GM12864 (cell line): Measurements from ENCODE around the gene UROC1.

Source experiments
- DNase-seq: peaks from one replicate; pipeline ENCODE4 v3.0.0-alpha.2; 2011; ENCODE audit warnings: low read depth
- H3K4me3 ChIP-seq: 2 replicates; pipeline ENCODE4 v1.5.1; 2011; ENCODE audit warnings: mild to moderate bottlenecking, low read depth, low read length, control low read depth
- TF ChIP-seq, protein P1 (sequence below): IDR thresholded peaks from 2 replicates; pipeline ENCODE4 v1.5.1; 2011; ENCODE audit warnings: low read depth, mild to moderate bottlenecking, moderate library complexity, low read length, control low read depth, inconsistent platforms; ENCODE audit errors: missing control alignments

The UROC1 gene

DNA sequence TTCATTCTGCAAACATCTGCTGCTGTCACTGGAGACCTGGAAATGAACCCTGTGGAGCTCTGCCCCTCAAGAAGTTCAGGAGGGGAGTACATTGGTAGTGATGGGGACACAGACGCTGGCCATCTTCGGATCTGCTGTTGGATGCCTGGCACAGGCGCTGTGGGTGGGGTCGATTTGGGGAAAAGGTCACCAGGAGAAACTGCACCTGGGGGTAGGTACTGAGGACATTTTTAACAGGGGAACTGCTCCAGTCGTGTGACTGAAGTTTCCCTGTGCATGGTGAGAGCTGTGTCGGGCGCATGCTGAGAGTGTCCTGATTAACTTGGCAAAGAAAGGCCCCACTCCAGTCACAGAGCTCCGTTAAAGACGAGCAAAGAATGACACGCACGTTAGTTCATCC lies 3.4 kb downstream of the UROC1 start:
- no peak for DNase-seq
- TF ChIP-seq, protein P1, sequence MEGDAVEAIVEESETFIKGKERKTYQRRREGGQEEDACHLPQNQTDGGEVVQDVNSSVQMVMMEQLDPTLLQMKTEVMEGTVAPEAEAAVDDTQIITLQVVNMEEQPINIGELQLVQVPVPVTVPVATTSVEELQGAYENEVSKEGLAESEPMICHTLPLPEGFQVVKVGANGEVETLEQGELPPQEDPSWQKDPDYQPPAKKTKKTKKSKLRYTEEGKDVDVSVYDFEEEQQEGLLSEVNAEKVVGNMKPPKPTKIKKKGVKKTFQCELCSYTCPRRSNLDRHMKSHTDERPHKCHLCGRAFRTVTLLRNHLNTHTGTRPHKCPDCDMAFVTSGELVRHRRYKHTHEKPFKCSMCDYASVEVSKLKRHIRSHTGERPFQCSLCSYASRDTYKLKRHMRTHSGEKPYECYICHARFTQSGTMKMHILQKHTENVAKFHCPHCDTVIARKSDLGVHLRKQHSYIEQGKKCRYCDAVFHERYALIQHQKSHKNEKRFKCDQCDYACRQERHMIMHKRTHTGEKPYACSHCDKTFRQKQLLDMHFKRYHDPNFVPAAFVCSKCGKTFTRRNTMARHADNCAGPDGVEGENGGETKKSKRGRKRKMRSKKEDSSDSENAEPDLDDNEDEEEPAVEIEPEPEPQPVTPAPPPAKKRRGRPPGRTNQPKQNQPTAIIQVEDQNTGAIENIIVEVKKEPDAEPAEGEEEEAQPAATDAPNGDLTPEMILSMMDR = no peak
- H3K4me3 ChIP-seq = no peak overlapping the region

DNA sequence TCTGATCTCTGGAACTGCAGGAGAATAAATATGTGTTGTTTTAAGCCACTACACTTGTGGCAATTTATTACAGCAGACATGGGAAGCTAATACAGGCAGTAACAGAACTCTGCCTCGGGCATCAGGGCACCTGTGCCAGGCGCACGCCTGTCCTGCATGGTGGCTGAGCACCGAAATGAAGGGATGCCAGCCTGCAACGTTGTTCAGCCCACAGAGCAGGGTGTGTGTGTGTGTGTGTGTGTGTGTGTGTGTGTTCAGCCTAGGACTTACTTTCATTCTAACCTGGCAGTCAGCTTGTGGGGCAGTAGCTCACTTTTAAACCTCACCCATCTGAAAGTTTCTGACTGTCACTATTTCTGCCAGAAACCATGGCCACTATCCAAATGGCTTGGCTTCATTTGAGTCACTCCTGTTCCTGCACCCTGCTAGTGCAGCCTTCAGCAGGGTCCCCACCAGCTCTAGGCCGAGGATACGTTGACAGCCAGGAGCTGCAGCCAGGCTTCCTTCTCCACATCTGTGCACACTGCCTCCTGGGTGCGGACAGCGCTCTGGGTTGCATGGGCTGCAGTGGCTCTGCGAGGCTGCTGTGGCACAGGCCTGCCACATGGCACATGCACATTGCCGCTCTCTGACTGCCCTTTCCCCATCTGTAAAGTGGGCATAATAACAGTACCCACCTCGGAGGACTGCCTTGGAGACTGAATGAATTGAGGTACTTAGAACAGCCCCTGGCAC lies 4.5 kb downstream of the UROC1 start:
- TF ChIP-seq, protein P1 = no peak
- no peak for DNase-seq
- no peak overlapping the region for H3K4me3 ChIP-seq

DNA sequence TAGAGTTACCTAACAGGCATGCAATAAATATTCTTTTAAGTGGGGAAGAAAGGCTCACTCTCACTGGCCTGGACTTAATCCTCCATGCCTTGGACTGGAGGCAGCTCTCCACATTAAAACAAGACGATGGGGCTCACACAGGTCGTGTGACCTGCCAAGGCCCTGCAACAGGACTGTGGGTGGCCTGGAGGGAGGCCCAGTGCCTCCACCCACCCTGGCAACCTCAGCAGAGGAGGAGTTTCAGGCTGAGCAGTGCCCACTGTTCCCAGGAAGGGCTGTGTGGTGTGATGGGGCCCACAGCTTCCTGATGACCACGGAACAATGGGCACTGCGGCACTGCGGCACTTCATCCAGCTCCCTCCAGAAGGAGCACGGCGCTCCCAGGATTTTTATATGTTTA lies 5.5 kb downstream of the UROC1 start:
- TF ChIP-seq, protein P1 = no peak
- no peak overlapping the region for H3K4me3 ChIP-seq
- DNase-seq = no peak

DNA sequence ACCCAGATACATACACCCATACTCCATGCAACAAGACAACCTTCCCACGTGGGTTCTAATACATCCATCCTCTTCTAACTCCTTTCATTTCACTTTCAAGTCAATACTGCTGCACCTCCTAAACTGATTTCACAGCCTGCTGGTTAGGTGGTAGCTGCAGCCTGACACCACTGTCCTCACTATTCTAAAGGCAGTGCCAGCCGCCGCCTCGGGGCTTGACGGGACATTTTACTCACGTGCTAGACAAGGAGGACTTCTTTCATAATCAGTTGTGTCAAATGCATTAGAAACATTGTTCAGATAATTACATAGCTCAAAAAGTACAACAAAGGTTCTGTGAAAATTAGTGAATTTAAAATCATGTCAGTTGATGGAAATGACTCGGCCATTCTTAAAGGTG lies 6.3 kb downstream of the UROC1 start:
- no peak for DNase-seq
- TF ChIP-seq, protein P1 = no peak

DNA sequence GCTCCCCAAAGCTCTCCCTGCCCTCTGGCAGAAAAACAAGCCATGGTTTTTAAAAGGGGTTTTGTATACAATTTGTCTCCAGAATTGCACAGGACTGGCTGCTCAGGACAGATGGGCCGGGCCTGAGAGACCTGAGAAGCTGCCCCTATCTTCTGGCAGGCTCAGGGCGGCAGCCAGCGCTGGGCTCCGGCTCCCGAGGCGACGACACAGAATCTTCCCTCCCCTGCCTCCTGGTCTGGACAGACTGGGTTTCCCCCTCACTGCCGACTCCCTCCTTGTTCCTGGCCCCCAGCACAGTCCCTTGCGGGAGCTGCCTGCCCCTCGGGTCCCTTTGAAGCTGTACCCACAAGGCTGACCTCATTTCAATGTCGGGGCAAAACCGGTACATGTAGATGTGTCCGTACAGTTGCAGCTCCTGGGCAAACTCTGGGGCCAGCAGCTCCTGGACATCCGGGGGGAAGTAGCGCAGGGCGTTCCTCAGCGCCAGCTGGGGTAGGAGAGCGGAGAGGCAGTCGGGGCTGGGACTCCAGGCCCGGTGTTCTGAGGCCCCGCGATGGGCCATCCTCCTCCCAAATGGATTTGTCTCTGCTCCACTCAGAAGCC lies 7.2 kb downstream of the UROC1 start:
- TF ChIP-seq, protein P1 = no peak
- no peak overlapping the region for H3K4me3 ChIP-seq
- DNase-seq = no peak

More for the DNA sequence above, 6.3 kb downstream of the UROC1 start:
- no peak overlapping the region for H3K4me3 ChIP-seq

DNA sequence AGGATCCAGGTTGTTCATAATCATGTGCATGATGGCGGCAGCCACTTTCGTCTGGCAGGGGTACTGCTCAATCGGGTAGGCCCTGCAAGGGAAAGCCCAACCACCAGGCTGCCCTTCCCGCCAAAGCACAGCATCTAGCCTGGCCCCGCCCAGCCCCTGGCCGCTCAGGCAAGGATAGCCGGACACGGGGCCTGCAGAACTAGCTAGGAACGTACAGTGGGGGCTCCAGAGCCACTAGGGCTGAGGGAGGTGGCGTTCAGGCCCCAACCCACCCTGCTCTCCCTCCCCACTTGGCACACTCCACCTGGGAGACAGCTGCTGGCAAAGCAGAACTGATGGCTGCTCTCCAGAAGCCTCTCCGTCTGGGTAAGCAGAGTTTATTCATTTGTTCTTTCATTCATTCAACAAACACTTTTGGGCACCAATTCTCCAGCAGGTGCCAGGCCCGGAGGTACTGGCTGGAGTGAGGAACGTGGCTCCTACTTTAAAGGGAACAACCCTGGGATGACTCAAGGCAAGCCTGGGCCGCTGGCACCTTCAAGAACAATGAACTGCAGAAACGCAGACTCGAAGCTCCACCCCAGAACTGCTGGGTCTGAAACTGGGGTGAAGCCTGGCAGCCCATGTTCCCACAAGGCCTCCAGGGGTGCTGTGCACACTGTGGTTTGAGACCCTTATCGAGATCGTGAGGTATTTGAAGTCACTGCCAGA lies 7.8 kb downstream of the UROC1 start:
- TF ChIP-seq, protein P1 = no peak
- no peak overlapping the region for H3K4me3 ChIP-seq
- DNase-seq = no peak

DNA sequence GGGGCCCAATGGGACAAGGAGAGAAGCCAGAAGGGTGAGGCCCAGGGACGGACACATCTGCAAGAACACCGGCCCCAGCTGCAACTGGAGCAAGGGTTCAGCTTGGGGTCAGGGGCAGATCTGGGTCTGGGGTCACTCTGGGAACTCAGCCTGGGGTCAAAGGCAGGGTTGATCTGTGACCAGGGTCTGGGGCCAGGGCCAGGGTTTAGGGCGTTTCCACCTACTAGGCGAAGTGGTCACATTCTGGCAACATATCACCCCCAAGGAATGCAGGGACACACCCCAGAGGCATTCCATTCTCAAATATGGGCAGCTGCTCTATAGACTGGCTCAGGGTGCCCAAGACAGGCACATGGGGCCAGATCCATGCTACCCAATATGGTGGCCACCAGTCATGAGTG lies 9.0 kb downstream of the UROC1 start:
- no peak for DNase-seq
- H3K4me3 ChIP-seq = no peak overlapping the region
- TF ChIP-seq, protein P1 = no peak
